DMS153 treated with DMSO at 0.1 percent for 48 hours (cell line): ENCODE measurements around the gene MXRA8.
"Not testable (repeated sequence)": the region's sequence is repeated elsewhere in the genome, so short reads cannot be mapped to it uniquely, and the experiment has no call there.

Experiments used
- DNase-seq: peaks from one replicate; lab custom pipeline; 2025; ENCODE audit not compliant: unreplicated experiment; lab: John Stamatoyannopoulos, UW

MXRA8 gene

DNA sequence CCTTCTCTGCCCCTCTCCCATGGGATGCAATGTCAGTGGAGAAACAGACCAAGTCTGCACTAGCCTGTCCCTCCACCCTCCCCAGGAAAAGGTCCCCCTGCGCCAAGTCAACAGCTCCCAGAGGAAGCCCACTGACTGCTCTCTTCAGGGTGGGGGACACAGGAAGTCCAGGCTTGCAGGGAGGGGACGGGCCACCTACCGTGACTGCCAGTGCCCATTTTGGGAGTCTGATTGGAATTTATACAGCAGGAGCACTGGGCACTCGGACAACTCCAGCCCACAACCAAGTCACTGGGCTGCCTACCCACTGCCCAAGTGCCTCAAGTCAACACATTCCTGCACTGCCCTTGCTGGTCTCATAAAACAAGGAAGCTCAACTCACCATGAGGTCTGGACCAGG lies 34.7 kb upstream of the MXRA8 start:
- no peak for DNase-seq

DNA sequence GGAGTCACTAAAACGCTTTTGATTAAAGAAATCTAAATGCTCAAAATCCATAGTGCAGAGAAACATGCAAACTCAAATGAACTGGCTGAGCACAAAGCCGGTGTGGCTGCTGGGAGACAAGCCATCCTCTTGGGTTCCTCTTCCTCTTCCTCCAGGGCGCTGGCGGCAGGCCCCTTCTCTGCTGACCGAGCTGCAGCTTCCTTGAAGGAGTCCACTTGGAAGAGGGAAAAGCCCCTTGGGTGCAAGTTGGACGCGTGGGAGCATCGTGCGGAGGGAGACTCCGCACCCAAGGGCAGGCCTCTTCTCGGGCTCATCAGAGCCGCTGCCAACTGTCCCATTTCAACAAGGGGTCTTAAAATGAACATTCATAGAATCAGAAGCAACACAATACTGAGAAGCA lies 32.9 kb upstream of the MXRA8 start:
- DNase-seq = no peak

DNA sequence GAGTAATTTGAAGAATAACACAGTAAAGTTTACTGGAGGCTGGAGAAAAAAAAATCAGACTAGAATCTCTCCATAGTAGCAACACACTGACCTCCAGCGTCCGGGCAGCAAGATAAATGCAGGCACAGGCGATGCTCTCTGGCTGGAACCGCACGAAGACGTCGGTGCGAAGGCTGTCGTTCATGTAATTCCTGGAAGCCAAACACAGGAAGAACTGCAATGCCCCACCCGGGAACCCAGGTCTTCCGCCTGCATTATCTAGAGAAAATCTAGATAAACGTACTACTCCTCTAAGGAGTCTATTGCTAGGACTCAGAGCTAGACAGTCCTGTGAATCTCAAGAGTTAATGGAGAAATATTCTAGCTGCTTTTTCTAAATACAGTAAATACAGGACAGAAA lies 32.3 kb upstream of the MXRA8 start:
- DNase-seq = no peak

DNA sequence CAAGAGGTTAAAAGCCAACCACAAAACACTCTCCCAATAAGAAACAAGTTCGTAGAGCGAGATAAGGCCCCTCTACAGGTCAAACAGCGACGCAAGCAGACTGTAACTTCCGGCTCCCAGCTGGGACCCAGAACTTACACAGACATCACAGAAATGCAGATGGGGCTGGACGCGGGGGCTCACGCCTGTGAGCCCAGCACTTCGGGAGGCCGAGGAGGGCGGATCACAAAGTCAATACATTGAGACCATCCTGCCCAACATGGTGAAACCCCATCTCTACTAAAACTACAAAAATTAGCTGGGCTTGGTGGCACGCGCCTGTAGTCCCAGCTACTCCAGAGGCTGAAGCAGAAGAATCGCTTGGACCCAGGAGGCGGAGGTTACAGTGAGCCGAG lies 29.7 kb upstream of the MXRA8 start:
- no peak for DNase-seq

DNA sequence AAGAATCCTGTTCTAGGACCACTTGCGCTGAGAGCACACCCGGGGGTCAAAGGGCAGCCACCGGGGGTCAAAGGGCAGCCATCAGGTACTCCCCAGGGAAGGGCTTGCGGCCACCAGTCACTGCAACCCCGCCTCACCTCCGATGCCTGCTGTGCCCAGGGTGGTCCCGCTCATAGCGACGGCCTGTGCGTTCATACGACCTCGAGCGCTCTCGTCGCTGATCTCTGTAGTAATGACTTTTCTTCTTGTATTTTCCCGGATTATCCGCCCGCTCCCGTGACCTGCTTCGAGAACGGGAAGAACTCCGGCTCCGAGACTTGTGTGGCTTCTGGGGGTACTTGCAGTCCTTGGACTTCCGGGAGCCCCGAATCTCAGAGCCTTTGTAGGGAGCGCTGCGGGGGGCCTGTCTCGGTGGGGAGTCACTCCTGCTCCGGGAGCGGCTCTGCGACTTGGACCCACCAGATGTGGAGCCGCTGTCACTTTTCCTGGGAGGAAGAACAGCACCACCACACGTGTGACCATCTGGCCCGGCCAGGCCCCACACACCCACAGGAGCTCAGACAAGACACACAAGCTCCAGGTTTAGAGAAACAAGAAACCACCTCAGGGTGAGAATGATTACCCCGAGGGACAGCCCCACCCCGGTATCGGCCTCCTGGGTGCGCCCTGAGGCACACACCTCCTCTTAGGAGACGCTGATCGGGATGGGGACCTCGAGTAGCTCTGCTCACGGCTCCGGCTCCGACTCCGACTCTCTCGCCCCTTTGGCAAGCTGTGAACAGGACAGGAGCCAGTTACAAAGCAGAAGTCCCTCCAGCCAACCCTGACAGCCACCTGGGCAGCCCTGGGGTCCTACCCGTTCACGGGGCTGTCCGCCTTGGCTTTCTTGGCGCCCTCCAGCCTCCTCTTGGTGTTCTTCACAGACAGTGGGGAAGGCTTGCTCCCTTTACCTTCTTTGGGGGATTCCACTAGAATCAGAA lies 29.0 kb upstream of the MXRA8 start:
- DNase-seq = no peak

DNA sequence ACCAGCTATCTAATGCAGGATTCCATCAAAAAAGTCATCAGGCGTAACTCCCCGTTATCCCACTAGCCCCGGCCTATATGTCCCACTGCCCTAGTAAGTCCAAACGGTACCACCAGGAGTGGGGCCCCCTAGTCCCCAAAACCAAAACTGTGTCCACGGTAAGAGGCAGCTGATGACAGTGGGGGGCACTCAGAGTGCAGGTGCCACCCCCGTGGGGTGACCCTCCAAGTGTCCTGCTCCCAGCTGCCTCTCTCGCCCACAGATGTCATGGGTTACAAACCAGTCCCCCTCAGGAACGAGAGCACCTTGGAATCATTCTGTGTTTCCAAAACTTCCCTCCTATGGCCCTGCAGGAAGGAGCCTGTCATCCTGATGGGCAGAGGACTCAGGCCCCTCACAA lies 27.6 kb upstream of the MXRA8 start:
- DNase-seq = no peak

DNA sequence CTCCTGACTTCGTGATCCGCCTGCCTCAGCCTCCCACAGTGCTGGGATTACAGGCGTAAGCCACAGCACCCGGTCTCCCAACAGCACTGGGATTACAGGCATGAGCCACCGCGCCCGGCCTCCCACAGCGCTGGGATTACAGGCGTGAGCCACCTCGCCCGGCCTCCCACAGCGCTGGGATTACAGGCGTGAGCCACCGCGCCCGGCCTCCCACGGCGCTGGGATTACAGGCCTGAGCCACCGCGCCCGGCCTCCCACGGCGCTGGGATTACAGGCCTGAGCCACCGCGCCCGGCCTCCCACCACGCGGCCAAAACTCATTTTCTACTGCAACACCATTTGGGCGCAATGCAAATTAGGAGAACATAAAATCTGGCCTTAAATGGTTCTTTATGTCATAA lies 27.0 kb upstream of the MXRA8 start:
- not testable (repeated sequence) for DNase-seq

DNA sequence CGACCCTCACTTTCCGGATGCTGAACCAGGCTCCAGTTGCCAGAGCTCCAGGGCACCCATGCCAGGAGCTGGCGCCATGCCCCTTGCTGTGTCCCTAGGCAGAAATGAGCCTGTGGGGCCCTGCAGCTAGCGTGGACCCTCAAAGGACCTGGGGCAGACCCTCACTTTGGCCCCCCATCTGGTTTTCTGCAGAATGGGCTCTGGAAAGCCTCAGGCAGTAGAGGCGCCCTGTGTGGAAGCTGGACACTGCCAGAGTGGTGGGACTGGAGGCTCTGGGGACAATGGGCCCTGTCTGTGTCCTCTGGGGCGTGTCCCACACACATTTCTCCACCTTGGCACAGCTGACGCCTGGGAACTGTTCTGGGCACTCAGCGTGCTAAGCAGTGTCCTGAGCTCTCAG lies 22.9 kb upstream of the MXRA8 start:
- DNase-seq = no peak

DNA sequence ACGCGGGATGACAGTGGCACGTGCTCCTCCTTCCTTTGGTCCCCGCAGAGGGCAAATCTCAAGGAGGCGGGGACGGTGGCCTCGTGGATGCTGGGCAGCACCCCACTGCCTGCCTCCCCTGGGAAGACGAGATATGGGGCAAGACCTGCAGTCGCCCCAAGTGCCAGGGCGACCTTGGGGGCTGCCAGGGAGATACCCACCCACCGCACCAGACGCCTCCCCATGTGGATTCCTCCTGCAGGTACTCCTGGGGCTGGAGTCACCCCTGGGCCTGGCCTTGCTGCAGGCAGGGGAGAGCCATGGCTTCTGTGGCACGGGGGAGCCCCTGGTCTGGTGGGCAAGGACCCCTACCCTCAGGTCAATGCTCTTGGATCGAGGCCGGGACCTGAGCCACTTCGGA lies 22.5 kb upstream of the MXRA8 start:
- DNase-seq = no peak

DNA sequence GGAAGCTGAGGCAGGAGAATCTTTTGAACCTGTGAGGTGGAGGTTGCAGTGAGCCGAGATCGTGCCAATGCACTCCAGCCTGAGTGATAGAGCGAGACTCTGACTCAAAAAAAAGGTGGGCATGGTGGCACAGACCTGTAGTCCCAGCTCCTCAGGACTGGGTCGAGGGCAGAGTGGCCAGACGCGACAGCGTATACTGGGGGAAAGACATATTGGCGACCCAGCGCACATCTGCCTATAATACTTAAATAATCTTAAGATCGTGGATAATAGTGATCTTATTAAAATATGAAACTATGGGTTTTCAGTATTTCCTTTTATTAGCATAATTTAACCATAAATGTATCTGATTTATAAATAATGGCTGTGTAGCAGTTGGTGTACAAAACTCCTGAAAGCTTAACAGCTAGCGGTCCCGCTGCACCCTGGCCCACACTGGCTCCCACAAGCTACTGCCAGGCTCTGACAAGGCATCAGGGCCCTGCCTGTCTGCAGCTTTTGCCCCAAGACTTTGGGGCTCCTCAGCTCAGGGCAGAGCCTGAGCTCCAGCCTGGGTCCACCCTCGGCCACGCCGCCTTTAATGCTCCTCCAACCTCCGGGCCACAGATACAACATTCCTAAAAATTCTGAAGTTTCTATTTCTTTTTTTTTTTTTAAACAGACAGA lies 19.3 kb upstream of the MXRA8 start:
- no peak for DNase-seq

DNA sequence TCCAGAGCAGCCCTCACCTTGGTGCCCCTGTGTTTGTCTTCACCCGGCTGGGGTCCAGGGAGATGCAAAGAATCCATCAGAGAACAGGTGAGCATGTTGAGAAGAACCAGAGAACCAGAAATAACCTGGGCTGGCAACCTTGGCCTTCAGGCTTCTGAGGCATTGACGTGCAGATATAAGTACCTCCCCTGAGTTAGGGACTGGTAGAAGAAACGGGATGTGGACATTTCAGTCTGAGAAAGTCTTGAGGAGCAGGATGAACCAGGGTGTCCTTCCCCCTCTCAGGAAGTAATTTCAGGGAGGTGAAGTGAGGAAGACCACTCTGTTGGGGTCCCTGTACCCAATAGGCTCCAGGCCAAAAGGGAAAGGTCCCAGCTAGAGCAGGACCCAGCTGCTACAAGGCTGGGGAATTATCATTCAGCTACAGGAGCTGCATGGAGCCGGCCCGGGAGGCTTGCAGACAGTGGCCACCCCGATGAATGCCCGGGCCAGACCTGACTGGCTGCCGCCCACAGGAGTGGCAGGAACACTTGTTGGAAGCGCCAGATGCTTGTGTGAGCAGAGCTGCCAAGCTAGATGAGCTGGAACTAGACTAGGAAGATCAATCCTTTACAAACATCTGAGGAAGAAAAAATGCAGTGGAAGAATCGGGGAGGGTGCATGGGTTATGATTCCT lies 18.3 kb upstream of the MXRA8 start:
- no peak for DNase-seq

DNA sequence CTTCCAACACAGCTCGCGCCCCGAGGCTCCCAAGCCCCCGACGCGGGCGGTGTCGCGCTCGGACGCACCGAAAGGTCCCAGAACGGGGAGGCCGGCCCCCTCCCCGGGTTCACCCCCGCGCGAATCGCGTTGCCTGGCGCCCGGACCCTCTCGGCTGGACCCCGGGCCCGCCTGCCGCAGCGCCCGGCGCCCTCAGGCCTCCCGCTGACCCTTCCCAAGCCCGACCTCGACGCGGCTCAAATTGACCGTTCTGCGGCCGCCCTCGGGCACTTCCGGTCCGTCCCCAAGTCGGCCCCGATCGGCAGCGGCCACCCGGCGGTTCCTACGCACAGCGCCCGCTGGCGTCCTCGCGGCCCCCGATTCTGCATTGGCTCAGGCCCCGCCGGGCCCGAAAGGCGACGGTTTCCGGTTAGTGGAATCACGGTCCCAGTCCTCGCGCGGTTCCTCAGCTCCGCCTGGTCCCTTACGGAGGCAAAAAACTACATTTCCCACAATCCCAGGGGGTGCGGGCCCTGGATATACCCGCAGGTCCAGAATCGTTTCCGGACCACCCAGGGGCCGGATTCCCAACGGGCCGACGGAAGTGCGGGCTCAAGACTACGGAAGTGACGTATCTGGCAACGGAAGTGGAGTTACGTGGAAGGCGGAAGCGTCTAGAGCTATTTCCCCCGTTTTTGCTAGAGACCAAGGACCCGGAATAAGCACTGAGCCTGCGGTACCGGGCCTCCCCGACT lies 16.7 kb upstream of the MXRA8 start, which contains the start of gene AURKAIP1:
Gene AURKAIP1 (minus strand): TSS at position 279 of the 734 bp plus-strand sequence. CDS start 451 bp downstream, outside the sequence.
- DNase-seq = peak; percentile 100

DNA sequence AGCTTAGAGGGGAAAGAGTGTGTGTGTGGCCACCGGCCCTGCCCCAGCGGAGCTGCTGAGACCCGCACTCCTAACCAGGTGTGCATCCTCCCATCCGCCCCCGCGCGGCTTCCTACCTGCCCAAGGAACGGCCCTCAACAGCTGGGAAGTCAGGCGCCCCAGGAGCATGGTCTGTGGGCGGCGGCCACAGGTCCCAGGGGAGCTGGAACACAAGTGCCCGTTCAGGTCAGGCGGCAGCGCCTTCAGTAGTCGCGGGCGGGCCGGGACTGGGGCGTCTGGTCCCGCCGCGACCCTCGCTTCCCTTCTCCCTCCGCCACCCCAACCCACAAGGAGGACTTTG lies 16.2 kb upstream of the MXRA8 start:
- DNase-seq = no peak

DNA sequence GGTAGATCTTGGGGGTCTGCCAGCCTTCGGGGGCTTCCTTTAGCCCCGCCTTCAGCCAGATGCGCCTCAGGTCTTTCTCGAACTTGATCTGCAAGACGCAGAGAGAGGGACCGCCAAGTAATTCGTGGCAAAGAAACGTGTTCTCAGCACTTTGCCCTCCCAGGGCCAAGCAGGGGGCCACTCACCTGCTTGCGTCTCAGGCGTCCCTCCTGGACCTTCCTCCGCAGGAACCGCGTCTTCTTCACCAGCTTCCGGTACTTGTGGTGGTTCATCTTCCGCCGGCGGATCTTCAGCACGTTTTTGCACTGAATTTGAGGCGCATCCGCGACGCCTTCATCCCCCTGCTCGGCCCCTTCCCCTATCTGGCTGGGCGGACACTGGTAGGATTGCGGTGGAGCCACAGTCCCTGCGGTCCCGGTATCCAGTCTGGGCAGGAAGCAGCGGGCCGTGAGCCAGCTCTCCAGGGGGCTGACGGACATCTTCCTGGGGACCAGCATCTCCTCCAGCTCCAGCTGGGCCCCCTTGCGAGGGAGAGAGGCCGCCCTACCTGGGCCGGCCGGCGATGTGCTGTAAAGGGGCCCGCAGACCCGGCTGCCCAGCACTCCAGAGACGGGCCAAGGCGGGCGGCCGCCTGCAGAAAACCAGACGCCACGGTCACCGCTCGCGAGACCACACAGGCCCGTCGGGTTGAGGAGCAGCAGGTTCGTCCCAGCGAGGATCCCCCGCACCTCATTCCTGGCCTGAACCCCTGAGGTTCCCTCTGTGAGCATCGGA lies 15.6 kb upstream of the MXRA8 start:
- no peak for DNase-seq

DNA sequence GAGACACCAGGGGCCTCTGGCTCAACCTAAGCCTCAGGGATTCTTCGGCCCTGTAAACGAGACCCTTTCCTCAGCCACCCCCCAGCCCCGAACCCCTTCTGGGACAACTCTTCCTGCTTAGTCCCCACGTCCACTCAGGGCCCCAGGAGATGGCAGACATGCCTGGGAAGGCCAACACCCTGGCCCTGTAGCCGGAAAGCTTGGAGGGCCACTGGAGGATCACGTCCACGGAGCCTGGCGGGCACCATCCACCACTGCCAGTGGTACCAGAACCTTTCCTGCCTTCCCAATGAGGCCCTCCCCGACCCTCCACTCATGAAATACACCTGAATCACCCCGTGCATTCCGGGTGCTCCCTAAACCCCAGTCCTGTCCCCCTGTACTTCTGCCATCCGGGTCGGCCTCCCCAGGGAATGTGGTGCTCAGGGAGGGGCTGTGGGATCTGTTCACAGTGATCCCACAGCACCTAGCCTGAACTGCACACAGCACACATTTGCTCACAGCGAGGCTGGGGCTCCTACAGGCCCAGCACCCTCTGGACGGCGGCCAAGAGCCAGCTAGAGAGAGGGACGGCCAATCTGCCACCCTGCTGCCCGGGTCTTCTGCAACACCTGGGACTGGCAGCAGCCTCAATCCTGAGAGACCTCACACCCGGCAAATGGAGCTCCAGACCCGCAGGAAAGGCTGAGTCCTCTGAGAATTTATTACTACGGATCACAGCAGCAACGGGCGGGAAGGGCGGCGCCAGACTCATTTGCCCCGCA lies 14.9 kb upstream of the MXRA8 start:
- no peak for DNase-seq

DNA sequence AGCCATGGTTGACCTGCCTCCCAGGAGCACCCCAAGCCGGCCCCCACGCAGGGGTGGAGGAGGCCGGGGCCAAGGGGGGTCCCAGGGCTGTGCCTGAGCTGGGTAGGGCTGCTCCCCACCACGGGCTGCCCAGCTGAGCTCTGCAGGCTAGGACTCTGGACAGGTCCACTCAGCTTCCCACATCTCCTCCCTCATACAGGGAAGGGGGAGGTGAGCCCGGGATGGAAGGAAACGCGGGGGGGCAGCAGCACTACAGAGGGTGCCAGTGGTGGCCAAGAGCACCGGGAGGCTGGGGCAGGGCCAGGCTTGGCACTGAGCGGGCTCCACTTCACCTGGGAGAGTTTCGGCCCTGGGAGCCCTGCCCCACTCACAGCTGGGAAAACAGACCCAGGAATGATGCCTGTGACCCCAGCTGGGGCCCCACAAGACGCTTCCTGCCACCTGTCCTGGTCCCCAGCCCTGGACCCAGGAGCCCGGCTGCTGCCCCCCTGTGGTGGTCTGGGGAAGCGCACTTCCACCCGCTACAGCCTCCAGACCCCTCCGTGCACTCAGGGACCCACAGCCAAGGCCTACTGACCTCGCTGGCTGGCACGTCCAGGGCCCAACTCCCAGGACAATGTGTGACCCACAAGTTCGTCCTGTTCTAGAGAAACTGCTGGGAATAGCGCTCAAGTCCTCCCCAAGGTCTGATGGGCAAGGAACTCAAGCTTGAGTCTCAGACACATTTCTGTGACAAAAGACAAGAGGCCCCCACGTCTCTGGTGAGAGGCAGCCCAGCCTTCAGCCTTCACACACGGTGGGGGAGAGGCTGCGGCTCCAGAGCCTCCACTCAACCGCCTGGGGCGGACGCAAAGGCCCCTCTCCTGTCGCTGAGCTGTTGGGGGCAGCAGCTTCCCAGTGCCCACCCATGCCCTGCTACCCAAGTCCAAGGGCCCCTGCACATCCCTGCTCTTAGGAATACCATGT lies 13.7 kb upstream of the MXRA8 start:
- peak; percentile 50 for DNase-seq

DNA sequence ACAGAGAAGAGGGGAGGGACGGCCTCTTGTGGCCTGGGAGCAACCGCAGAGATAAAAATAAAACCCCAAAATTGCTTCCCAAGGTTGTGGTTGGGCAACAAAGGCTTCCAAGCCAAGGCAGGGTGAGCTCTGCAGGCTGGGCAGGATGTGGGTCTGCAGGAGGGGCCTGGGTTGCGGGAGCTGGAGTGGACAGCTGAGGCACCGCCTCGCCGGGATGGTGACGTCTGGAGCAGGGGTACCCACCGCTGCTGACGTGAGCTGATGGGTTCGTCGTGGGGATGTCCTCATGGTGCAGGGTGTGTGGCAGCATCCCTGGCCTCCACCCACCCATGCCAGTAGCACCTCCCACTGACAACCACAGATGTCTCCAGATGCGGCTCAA lies 13.0 kb upstream of the MXRA8 start:
- DNase-seq = no peak

DNA sequence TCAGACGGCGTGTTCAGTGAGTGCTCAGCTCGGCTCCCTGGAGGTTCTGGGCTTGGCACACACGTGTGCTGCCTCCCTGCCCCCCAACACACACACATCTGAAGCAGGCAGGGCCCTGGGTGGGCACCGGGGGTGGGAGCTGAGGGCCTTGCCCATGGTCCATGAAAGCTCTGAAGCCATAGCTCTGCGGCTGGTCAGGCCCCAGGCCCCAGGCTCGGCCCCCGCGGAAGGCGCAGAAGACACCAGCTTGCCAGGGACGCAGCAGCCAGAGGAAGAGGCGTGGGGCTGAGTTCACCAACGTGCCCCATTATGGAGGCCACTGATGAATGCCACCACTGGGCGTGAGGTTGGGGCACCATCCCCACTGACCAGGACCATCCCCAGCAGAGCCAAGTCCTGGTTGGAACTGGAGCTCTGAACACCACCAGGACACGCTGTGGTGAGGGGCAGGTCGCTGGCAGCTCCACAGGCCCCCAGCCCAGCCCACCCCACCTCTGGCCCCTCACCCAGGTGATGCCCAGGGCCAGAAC lies 12.5 kb upstream of the MXRA8 start:
- no peak for DNase-seq
